ENCODE data around the gene IGSF3. TPM values are rescaled to one million over a fixed set of nuclear protein-coding genes. Genes with fewer than 3 reads are reported as not detected.

Gene IGSF3
- polyA plus RNA-seq, 1 donor from 2014 or later = not detected

DNA sequence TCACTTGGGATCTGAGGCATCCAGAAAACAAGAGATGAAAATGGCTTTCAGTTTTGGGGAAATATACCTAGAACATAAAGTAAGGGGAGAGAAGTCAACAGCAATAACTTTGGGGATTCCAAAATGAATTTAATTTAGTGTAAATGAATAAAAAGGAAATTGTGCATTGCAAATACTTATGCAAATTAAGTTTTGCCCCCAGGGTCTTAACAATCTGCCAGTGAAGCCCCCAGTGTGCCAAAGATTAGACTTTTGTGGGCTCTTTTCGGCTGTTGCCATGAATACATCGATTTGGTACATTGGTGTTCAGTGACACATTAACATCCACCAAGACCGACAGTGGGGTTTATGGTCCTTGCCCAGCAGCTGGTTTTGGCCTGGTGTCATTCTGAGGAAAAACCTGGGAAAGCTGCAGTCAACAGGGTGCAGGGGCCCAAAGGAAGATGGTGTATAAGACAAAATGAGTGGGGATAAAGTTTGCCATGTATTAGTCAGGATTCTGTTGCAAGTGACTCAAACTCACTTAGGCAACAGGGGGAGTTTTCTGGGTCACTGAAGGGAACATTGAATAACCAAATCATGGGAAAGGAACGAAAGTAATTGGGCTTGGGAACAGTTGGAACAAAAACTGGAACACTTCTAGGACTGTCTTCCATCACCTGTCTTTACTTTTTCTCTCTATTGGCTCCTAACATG is 30.2 kb upstream of the IGSF3 start:
- Mint-ChIP-seq H3K27ac (no peak overlapping the region), H3K4me1 (no peaks in the 10 kb centered on the region), H3K9me3 (peaks cover 0 to 8% (median 2%) of the 10 kb centered on the region in 3 donors), H3K27me3 (peaks cover 3% of the 10 kb centered on the region), H3K36me3 (no peaks in the 10 kb centered on the region), H3K4me3 (no peak overlapping the region)

- Mint-ChIP-seq H3K4me3 (no peak overlapping the region), H3K9me3 (peaks cover 0 to 2% (median 0%) of the 10 kb centered on the region in 3 donors), H3K36me3 (no peaks in the 10 kb centered on the region), H3K27ac (no peak overlapping the region), H3K27me3 (peaks cover 3% of the 10 kb centered on the region), H3K4me1 (no peaks in the 10 kb centered on the region)
Measured at GRCh38 chr1:116694524-116694923, 27.0 kb upstream of the IGSF3 start.

GRCh38 chr1:116693759-116694480 is 26.4 kb upstream of the IGSF3 start:
- H3K4me1 Mint-ChIP-seq = no peaks in the 10 kb centered on the region
- peaks cover 0 to 2% (median 0%) of the 10 kb centered on the region in 3 donors for H3K9me3 Mint-ChIP-seq
- no peak overlapping the region for H3K4me3 Mint-ChIP-seq
- no peak overlapping the region for H3K27ac Mint-ChIP-seq
- no peaks in the 10 kb centered on the region for H3K36me3 Mint-ChIP-seq
- peaks cover 3% of the 10 kb centered on the region for H3K27me3 Mint-ChIP-seq

DNA sequence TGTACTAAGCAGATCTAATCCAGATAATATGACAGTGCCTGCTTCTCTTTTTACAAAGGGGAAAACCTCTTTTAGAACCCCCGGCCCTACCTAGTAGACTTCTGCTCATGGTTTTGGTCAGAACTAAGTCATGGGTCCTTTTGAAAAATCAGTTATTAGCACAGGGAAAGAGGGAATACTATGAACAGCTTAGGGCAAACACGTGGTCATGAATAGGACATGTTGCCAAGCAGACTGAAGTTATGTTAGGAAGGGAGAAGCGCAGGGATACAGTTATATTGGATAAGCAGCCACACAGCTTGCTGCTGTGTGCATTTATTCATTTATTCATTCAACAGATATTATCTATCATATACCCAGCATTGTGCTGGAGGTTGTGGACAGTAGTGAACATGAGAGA is 25.3 kb upstream of the IGSF3 start:
- Mint-ChIP-seq H3K27me3 (peaks cover 3% of the 10 kb centered on the region), H3K36me3 (no peaks in the 10 kb centered on the region), H3K27ac (no peak overlapping the region), H3K4me1 (no peaks in the 10 kb centered on the region), H3K9me3 (peaks cover 0 to 2% (median 0%) of the 10 kb centered on the region in 3 donors), H3K4me3 (no peak overlapping the region)

DNA sequence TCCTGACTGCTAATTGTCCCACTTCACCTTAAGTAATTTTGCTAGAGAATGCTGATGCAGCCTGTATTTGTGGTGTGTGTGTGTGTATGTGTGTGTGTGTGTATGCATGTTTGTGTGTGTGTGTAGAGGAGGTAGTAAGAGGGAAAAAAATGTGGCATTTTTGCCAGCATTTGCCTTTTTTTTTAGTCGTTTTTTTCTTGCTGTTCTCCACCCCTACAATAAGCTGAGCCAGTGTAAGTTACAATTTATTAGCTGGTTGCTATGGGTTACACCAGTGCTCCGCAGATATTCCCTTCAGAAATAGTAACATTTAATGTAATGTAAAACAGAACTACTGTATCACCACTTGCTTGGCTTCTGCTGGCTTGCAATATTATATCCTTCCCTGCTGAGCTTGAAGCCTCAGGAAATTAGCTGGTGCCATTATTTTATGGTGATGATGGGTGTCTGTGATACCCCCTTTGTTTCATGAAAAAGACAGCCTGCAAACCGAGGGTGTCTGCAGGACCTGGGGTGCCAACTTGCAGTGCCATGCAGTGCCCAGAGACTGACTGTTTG is 23.4 kb upstream of the IGSF3 start:
- H3K9me3 Mint-ChIP-seq = peaks cover 0 to 2% (median 0%) of the 10 kb centered on the region in 3 donors
- no peak overlapping the region for H3K27ac Mint-ChIP-seq
- no peaks in the 10 kb centered on the region for H3K36me3 Mint-ChIP-seq
- H3K4me1 Mint-ChIP-seq = peaks cover 0 to 4% (median 0%) of the 10 kb centered on the region in 3 donors
- H3K4me3 Mint-ChIP-seq = no peak overlapping the region
- peaks cover 3% of the 10 kb centered on the region for H3K27me3 Mint-ChIP-seq

GRCh38 chr1:116690396-116690848 is 22.9 kb upstream of the IGSF3 start:
- Mint-ChIP-seq H3K27me3 (peaks cover 3% of the 10 kb centered on the region), H3K9me3 (peaks cover 0 to 2% (median 0%) of the 10 kb centered on the region in 3 donors), H3K36me3 (no peaks in the 10 kb centered on the region), H3K27ac (no peak overlapping the region), H3K4me1 (peaks cover 0 to 4% (median 0%) of the 10 kb centered on the region in 3 donors), H3K4me3 (no peak overlapping the region)

GRCh38 chr1:116686723-116687352 is 19.3 kb upstream of the IGSF3 start:
- H3K27ac Mint-ChIP-seq = no peak overlapping the region
- H3K4me3 Mint-ChIP-seq = no peak overlapping the region
- H3K4me1 Mint-ChIP-seq = peaks cover 0 to 4% (median 0%) of the 10 kb centered on the region in 3 donors
- no peaks in the 10 kb centered on the region for H3K36me3 Mint-ChIP-seq
- no peaks in the 10 kb centered on the region for H3K9me3 Mint-ChIP-seq
- H3K27me3 Mint-ChIP-seq = no peaks in the 10 kb centered on the region

DNA sequence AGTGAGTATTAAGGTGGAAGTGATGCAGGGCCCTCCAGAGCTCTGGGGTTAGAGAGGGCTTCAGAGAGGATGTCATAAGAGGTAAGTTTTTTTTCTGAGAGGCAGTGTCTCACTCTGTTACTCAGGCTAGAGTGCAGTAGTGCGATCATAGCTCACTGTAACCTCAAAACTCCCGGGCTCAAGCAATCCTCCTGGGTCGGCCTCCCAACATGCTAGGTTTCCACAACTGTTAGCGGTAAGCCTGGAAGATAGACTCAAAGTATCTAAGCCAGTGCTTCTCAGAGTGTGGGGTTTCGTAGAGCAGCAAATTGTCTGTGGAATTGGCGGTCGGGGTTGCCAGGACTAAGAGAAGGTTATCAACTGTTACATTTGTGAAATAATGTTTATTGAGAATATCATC is 18.6 kb upstream of the IGSF3 start:
- Mint-ChIP-seq H3K9me3 (no peaks in the 10 kb centered on the region), H3K4me1 (peaks cover 0 to 4% (median 0%) of the 10 kb centered on the region in 3 donors), H3K36me3 (no peaks in the 10 kb centered on the region), H3K27ac (no peak overlapping the region), H3K27me3 (no peaks in the 10 kb centered on the region), H3K4me3 (no peak overlapping the region)

DNA sequence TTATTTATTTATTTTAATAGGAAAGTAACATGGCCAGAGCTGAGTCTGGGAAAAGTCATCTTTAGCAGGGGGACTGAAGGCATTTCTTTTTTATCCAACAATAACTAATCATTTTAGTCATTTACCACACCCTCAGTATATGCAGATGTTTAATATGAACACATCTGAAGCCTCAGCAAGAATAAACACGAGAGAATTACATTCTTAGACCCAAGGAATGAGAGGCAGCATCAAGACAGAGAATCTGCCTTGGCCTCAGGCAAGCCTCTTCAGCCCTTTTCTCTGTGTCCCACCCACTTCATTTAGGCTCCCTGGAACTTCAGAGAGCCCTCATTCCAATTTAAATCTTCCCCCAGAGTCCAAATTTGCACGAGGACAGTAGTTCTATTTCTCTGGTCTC is 17.0 kb upstream of the IGSF3 start:
- H3K27ac Mint-ChIP-seq = no peak overlapping the region
- no peaks in the 10 kb centered on the region for H3K27me3 Mint-ChIP-seq
- peaks cover 0 to 4% (median 0%) of the 10 kb centered on the region in 3 donors for H3K4me1 Mint-ChIP-seq
- H3K9me3 Mint-ChIP-seq = no peaks in the 10 kb centered on the region
- H3K36me3 Mint-ChIP-seq = no peaks in the 10 kb centered on the region
- no peak overlapping the region for H3K4me3 Mint-ChIP-seq

DNA sequence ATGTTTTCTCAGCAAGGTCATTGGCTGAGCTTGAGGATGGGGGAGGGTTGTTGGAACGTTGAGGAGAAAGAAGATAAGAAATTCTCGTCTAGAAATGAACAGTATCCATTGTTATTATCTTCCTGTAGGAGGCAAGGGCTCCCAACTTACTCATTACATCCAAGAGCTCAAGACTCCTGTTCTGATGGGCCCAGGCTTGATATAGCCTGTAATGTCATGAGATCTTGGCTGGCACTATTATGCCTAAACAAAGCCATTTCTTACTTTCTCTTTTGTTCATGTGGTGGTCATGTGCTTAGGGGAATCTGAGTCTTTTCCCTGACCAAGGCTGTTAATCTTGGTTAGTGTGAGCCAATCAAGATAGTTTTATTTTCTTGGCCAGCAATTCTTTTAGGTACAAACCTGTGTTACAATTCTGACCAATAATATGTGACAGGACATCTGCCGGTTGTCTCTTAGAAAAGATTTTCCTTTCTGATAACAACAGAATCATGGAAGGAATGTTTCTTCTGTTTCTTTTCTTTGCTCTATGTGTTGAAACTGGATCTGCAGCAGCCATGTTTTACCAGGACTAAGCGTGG is 15.2 kb upstream of the IGSF3 start:
- Mint-ChIP-seq H3K4me1 (peaks cover 0 to 4% (median 0%) of the 10 kb centered on the region in 3 donors), H3K4me3 (no peak overlapping the region), H3K36me3 (no peaks in the 10 kb centered on the region), H3K9me3 (no peaks in the 10 kb centered on the region), H3K27ac (no peak overlapping the region), H3K27me3 (no peaks in the 10 kb centered on the region)

GRCh38 chr1:116681343-116681899 is 13.9 kb upstream of the IGSF3 start:
- no peaks in the 10 kb centered on the region for H3K4me1 Mint-ChIP-seq
- no peaks in the 10 kb centered on the region for H3K36me3 Mint-ChIP-seq
- H3K9me3 Mint-ChIP-seq = no peaks in the 10 kb centered on the region
- no peak overlapping the region for H3K4me3 Mint-ChIP-seq
- peaks cover 8% of the 10 kb centered on the region for H3K27me3 Mint-ChIP-seq
- H3K27ac Mint-ChIP-seq = no peak overlapping the region

- Mint-ChIP-seq H3K36me3 (no peaks in the 10 kb centered on the region), H3K27ac (no peak overlapping the region), H3K4me1 (no peaks in the 10 kb centered on the region), H3K27me3 (peaks cover 12% of the 10 kb centered on the region), H3K9me3 (no peaks in the 10 kb centered on the region), H3K4me3 (no peak overlapping the region)
Measured at GRCh38 chr1:116680752-116681151, 13.2 kb upstream of the IGSF3 start.

- Mint-ChIP-seq H3K27me3 (peaks cover 12% of the 10 kb centered on the region), H3K4me1 (no peaks in the 10 kb centered on the region), H3K27ac (no peak overlapping the region), H3K9me3 (no peaks in the 10 kb centered on the region), H3K36me3 (no peaks in the 10 kb centered on the region), H3K4me3 (no peak overlapping the region)
Measured at GRCh38 chr1:116679828-116680628, 12.5 kb upstream of the IGSF3 start.

Data from IgD-negative memory B cell (primary cell).